Sigmoid colon (tissue), 4 donors: ENCODE results near the gene GLIPR1.

Experiments
- EP300 ChIP-seq, 4 donors: sonication (generic); formaldehyde crosslinking; IDR thresholded peaks; one replicate each; pipeline ENCODE4 v1.6.1; 2017; ENCODE audit warnings: antibody characterized with exemption in 4 of 4
- TF ChIP-seq, protein P1 (sequence below), 4 experiments: fragments of 450-650 bp in 3 of 4; fragments of 200-600 bp in 1 of 4; IDR thresholded peaks; one replicate each; pipeline ENCODE4 v1.5.1; 2016 to 2019; ENCODE audit warnings: antibody characterized with exemption in 4 of 4, mild to moderate bottlenecking in 3 of 4, moderate library complexity in 2 of 4

GRCh38 chr12:75443709-75444108 lies 36.8 kb upstream of the GLIPR1 start:
- no peak for TF ChIP-seq EP300 (IDR thresholded peaks at IDR 0.05)
- TF ChIP-seq, protein P1, sequence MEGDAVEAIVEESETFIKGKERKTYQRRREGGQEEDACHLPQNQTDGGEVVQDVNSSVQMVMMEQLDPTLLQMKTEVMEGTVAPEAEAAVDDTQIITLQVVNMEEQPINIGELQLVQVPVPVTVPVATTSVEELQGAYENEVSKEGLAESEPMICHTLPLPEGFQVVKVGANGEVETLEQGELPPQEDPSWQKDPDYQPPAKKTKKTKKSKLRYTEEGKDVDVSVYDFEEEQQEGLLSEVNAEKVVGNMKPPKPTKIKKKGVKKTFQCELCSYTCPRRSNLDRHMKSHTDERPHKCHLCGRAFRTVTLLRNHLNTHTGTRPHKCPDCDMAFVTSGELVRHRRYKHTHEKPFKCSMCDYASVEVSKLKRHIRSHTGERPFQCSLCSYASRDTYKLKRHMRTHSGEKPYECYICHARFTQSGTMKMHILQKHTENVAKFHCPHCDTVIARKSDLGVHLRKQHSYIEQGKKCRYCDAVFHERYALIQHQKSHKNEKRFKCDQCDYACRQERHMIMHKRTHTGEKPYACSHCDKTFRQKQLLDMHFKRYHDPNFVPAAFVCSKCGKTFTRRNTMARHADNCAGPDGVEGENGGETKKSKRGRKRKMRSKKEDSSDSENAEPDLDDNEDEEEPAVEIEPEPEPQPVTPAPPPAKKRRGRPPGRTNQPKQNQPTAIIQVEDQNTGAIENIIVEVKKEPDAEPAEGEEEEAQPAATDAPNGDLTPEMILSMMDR (IDR thresholded peaks at IDR 0.05), result no peak
